Renal cortex interstitium (tissue), 11 donors: ENCODE results near the gene NME3. TPM values are rescaled to one million over a fixed set of nuclear protein-coding genes. Genes with fewer than 3 reads are reported as not detected.

Source experiments
- DNase-seq, 11 donors: peaks; one replicate each; pipeline ENCODE4 v3.0.0-alpha.2; 2013; ENCODE audit warnings: low read depth in 9 of 11, low spot score in 4 of 11; ENCODE audit errors: extremely low read depth in 1 of 11
- polyA plus RNA-seq, 3 donors: library from polyadenylated mRNA; unstranded; fragments of 120-200 nt; gene quantifications; one replicate each; pipeline ENCODE4 v1.2.1, GENCODE V29; 2013; ENCODE audit not compliant: insufficient read length in 3 of 3

NME3 gene
- polyA plus RNA-seq, 3 donors = 16.7 to 39.0 (median 37.8) TPM

- no peak for DNase-seq
Observed at GRCh38 chr16:1775846-1776671, 4.7 kb upstream of the NME3 start.

GRCh38 chr16:1775006-1775845, 3.9 kb upstream of the NME3 start:
- DNase-seq = no peak

GRCh38 chr16:1774448-1774780, 3.1 kb upstream of the NME3 start:
- no peak for DNase-seq

- no peak for DNase-seq
Observed at GRCh38 chr16:1773703-1774447, 2.5 kb upstream of the NME3 start.

GRCh38 chr16:1772908-1773702, 1.8 kb upstream of the NME3 start, which contains the start of gene MRPS34:
TSS of gene MRPS34 (minus strand) at chr16:1773134. CDS start at chr16:1773119, 15 bp downstream.
- DNase-seq = peak in 10 of 11 donors; percentile 61 to 85 (median 81)

- DNase-seq = no peak
Observed at GRCh38 chr16:1772362-1772907, 1.1 kb upstream of the NME3 start, which contains the start of gene EME2. TSS of gene EME2 (plus strand) at chr16:1772810. CDS start at chr16:1773228, 418 bp downstream.

GRCh38 chr16:1771864-1772361, 570 bp upstream of the NME3 start:
- DNase-seq = no peak

GRCh38 chr16:1770328-1771187, 785 bp downstream of the NME3 start:
- no peak for DNase-seq

GRCh38 chr16:1769402-1770300, 1.7 kb downstream of the NME3 start:
- DNase-seq = no peak

GRCh38 chr16:1768767-1769401, 2.5 kb downstream of the NME3 start:
- no peak for DNase-seq

GRCh38 chr16:1768061-1768766, 3.1 kb downstream of the NME3 start:
- no peak for DNase-seq

GRCh38 chr16:1767116-1767994, 4.0 kb downstream of the NME3 start:
- DNase-seq = no peak

- DNase-seq = no peak
Observed at GRCh38 chr16:1766701-1767100, 4.6 kb downstream of the NME3 start.

GRCh38 chr16:1766231-1766630, 5.1 kb downstream of the NME3 start:
- no peak for DNase-seq
